ENCODE results near the gene CGREF1.

Gene CGREF1

GRCh38 chr2:27087823-27088410, 31.0 kb downstream of the CGREF1 start:
- ChIA-PET POLR2A (interaction anchor here (0.7 to 2.8 kb wide), 6 partner anchors 10 to 282 kb away, joined by 4 to 11 read pairs (median 6); partner anchors contain the start of gene AGBL5), CTCF (interaction anchor here (0.9 to 3.3 kb wide), 8 partner anchors 10 to 177 kb away, joined by 3 to 44 read pairs (median 3); partner anchors contain the start of gene OST4)
- H3K4me1 ChIP-seq (ENCODE audit: control insufficient read depth, insufficient read depth, low read length) = peaks cover 5% of the 10 kb centered on the region; the same call in 1 of the 2 replicates
- TF ChIP-seq ZNF362 (tag by site-specific recombination; IDR thresholded peaks at IDR 0.05) (peak; percentile 73), ZNF23 (tag by site-specific recombination; IDR thresholded peaks at IDR 0.05; ENCODE audit: borderline replicate concordance) (no peak), ZNF221 (tag by site-specific recombination; IDR thresholded peaks at IDR 0.05; ENCODE audit: borderline replicate concordance) (no peak), HIC1 (tag by site-specific recombination; IDR thresholded peaks at IDR 0.05) (no peak), PRDM2 (tag by site-specific recombination; IDR thresholded peaks at IDR 0.05; ENCODE audit: borderline replicate concordance) (no peak)
- peaks cover 0 to 19% of the 10 kb centered on the region in 2 experiments; a peak in 1 of 3 replicates for H3K36me3 ChIP-seq (ENCODE audit: control insufficient read depth in 2 of 2, insufficient read depth in 1 of 2, low read length in 2 of 2)
- H3K4me3 ChIP-seq (ENCODE audit: low read depth, low read length) = no peak overlapping the region
- H3K27ac ChIP-seq (ENCODE audit: extremely low read depth, low read depth, low read length) = no peak overlapping the region
- no peaks in the 10 kb centered on the region for H3K9me3 ChIP-seq (ENCODE audit: control insufficient read depth, insufficient read depth, low read depth, low read length)

- Histone ChIP-seq H3K36me3 (ENCODE audit: control insufficient read depth in 2 of 2, insufficient read depth in 1 of 2, low read length in 2 of 2) (peaks cover 0 to 12% of the 10 kb centered on the region in 2 experiments; a peak in 1 of 3 replicates), H3K4me1 (ENCODE audit: control insufficient read depth, insufficient read depth, low read length) (peaks cover 5% of the 10 kb centered on the region), H3K9me3 (ENCODE audit: control insufficient read depth, insufficient read depth, low read depth, low read length) (no peaks in the 10 kb centered on the region), H3K27ac (ENCODE audit: extremely low read depth, low read depth, low read length) (peak within 1 kb of the TSS; percentile 72), H3K4me3 (ENCODE audit: low read depth, low read length) (peak within 1 kb of the TSS; percentile 48)
- ChIA-PET POLR2A (interaction anchor here (0.7 to 2.8 kb wide), 10 partner anchors 9 to 283 kb away, joined by 3 to 11 read pairs (median 5); partner anchors contain the start of genes AGBL5 and OST4), CTCF (interaction anchor here (0.6 to 3.3 kb wide), 15 partner anchors 11 to 267 kb away, joined by 3 to 44 read pairs (median 3); partner anchors contain the start of genes ABHD1, CGREF1 and OST4)
- TF ChIP-seq ZNF626 (tag by site-specific recombination; IDR thresholded peaks at IDR 0.05) (no peak), ZNF280C (tag by site-specific recombination; IDR thresholded peaks at IDR 0.05) (no peak), BCL6B (tag by site-specific recombination; IDR thresholded peaks at IDR 0.05) (no peak), PRDM6 (tag by site-specific recombination; IDR thresholded peaks at IDR 0.05) (no peak), ZNF692 (tag by site-specific recombination; IDR thresholded peaks at IDR 0.05) (0 out of 2 replicates have a peak, but pooled peaks have one; percentile 9), SP3 (tag by site-specific recombination; IDR thresholded peaks at IDR 0.05) (peak; percentile 81), ZNF654 (tag by site-specific recombination; IDR thresholded peaks at IDR 0.05; ENCODE audit: low read depth) (no peak), ZNF792 (tag by site-specific recombination; IDR thresholded peaks at IDR 0.05) (no peak)
Observed at GRCh38 chr2:27086724-27087593, 32.0 kb downstream of the CGREF1 start, which contains the start of gene KHK. TSS of gene KHK (plus strand) at chr2:27086772. CDS start at chr2:27087260, 488 bp downstream.

Data from HEK293 (cell line).